Muscle of leg (tissue), 11 donors: ENCODE results near the gene TLK2. TPM values are rescaled to one million over a fixed set of nuclear protein-coding genes. Genes with fewer than 3 reads are reported as not detected.
A peak's percentile ranks its signal among the peaks of the same experiment; 100 is the strongest.

Experiments
- DNase-seq: peaks from one replicate; pipeline ENCODE4 v3.0.0; 2013
- H3K27ac ChIP-seq: one replicate; pipeline ENCODE4 v1.5.1; 2013; ENCODE audit warnings: mild to moderate bottlenecking, low read length, control low read depth
- H3K27me3 ChIP-seq: one replicate; pipeline ENCODE4 v1.6.1; 2013; ENCODE audit warnings: low read length; ENCODE audit not compliant: control insufficient read depth, insufficient read depth
- H3K36me3 ChIP-seq: one replicate; pipeline ENCODE4 v1.6.1; 2013; ENCODE audit warnings: low read length; ENCODE audit not compliant: control insufficient read depth, insufficient read depth
- H3K4me1 ChIP-seq: one replicate; pipeline ENCODE4 v1.6.1; 2013; ENCODE audit warnings: low read length; ENCODE audit not compliant: control insufficient read depth, insufficient read depth
- H3K4me3 ChIP-seq: one replicate; pipeline ENCODE4 v1.5.1; 2013; ENCODE audit warnings: low read length, control low read depth
- H3K9me3 ChIP-seq: replicated peaks from 2 replicates; pipeline ENCODE4 v1.6.1; 2013; ENCODE audit warnings: low read depth, low read length; ENCODE audit not compliant: control insufficient read depth
- WGBS: methylation state at CpG from one replicate; pipeline ENCODE4 v1.1.5; 2013; ENCODE audit warnings: missing lambda C conversion rate; ENCODE audit not compliant: insufficient coverage; 5-methylcytosine and 5-hydroxymethylcytosine counted together
- polyA plus RNA-seq, 8 donors: library from polyadenylated mRNA; unstranded; fragments of 120-200 nt; gene quantifications; one replicate each; pipeline versions ENCODE4 v1.2.1 to v1.2.3, GENCODE V29; 2013; ENCODE audit warnings: inconsistent platforms in 1 of 8, low replicate concordance in 1 of 8; ENCODE audit not compliant: insufficient read length in 8 of 8, insufficient read depth in 1 of 8
- total RNA-seq: library from RNA; stranded (reverse); fragments of 120-200 nt; gene quantifications from one replicate; pipeline ENCODE4 v1.2.4, GENCODE V29; 2013

The TLK2 gene
- total and polyA plus RNA-seq, 9 donors: 36.8 to 51.8 (median 43.8) TPM

GRCh38 chr17:62658136-62658920 is 179.7 kb downstream of the TLK2 start:
- WGBS: 62% methylated on average over 7 of the region's 15 CpGs

GRCh38 chr17:62660629-62661118 is 182.0 kb downstream of the TLK2 start:
- DNase-seq: no peak
- no peak overlapping the region for H3K27ac ChIP-seq

More at GRCh38 chr17:62658136-62658920, 179.7 kb downstream of the TLK2 start:
- Histone ChIP-seq H3K4me1 (peaks cover 40% of the 10 kb centered on the region), H3K4me3 (no peak overlapping the region), H3K27me3 (no peaks in the 10 kb centered on the region), H3K9me3 (peaks cover 9% of the 10 kb centered on the region), H3K27ac (peak overlapping the region; percentile 20), H3K36me3 (no peaks in the 10 kb centered on the region)
- DNase-seq: peak; percentile 70

GRCh38 chr17:62661337-62661736 is 182.7 kb downstream of the TLK2 start:
- H3K9me3 ChIP-seq: peaks cover 9% of the 10 kb centered on the region
- H3K27me3 ChIP-seq: no peaks in the 10 kb centered on the region
- no peak for DNase-seq
- H3K27ac ChIP-seq: no peak overlapping the region
- WGBS: no CpG with 5 or more reads among the region's 1 CpG
- H3K4me3 ChIP-seq: no peak overlapping the region
- H3K4me1 ChIP-seq: peaks cover 17% of the 10 kb centered on the region
- H3K36me3 ChIP-seq: peaks cover 8% of the 10 kb centered on the region

More at GRCh38 chr17:62660629-62661118, 182.0 kb downstream of the TLK2 start:
- H3K4me3 ChIP-seq: no peak overlapping the region
- peaks cover 3% of the 10 kb centered on the region for H3K36me3 ChIP-seq
- WGBS: 100% methylated on average over 1 of the region's 2 CpGs
- H3K27me3 ChIP-seq: no peaks in the 10 kb centered on the region
- H3K9me3 ChIP-seq: peaks cover 9% of the 10 kb centered on the region
- H3K4me1 ChIP-seq: peaks cover 22% of the 10 kb centered on the region

GRCh38 chr17:62662855-62663254 is 184.2 kb downstream of the TLK2 start:
- 100% methylated on average over 1 of the region's 6 CpGs for whole genome bisulfite sequencing
- H3K4me1 ChIP-seq: peaks cover 7% of the 10 kb centered on the region

More at GRCh38 chr17:62662855-62663254, 184.2 kb downstream of the TLK2 start:
- Histone ChIP-seq H3K4me3 (no peak overlapping the region), H3K27ac (no peak overlapping the region), H3K36me3 (peaks cover 11% of the 10 kb centered on the region), H3K27me3 (no peaks in the 10 kb centered on the region), H3K9me3 (peaks cover 9% of the 10 kb centered on the region)
- DNase-seq: no peak

Other genes starting within 250 kb of the TLK2 start
- gene EFCAB3, start 98.3 kb upstream of the TLK2 start, total RNA-seq: not detected
- under 1 TPM in 5 of 8 donors, not detected in 3; 0.13 to 0.16 (median 0.14) TPM for gene EFCAB3, start 98.3 kb upstream of the TLK2 start, polyA plus RNA-seq
- 21.5 TPM for gene METTL2A, start 54.9 kb upstream of the TLK2 start, total RNA-seq
- 10 to 100 TPM; 15.6 to 18.1 (median 17.3) TPM for gene METTL2A, start 54.9 kb upstream of the TLK2 start, polyA plus RNA-seq
- 136 TPM for gene MRC2, start 148.8 kb downstream of the TLK2 start, total RNA-seq
- 100 to 1,000 TPM; 115 to 206 (median 169) TPM for gene MRC2, start 148.8 kb downstream of the TLK2 start, polyA plus RNA-seq